Keratinocyte (primary cell): ENCODE measurements around the gene PCSK2. TPM values are rescaled to one million over a fixed set of nuclear protein-coding genes. Genes with fewer than 3 reads are reported as not detected.

Experiments used
- DNase-seq: peaks from one replicate; pipeline ENCODE4 v3.0.0-alpha.2; 2011; ENCODE audit warnings: low read depth, missing footprints, low spot score
- FAIRE-seq: peaks from 2 replicates; lab custom pipeline; 2011; peaks lifted over from hg19 to GRCh38; lab: Jason Lieb, UNC
- H2AFZ ChIP-seq: 2 replicates; pipeline ENCODE4 v1.6.0; 2012; ENCODE audit warnings: low read length, control low read depth, inconsistent platforms; ENCODE audit not compliant: control insufficient read depth
- H3K27ac ChIP-seq: 2 replicates; pipeline ENCODE4 v1.5.1; 2011; ENCODE audit warnings: low read length; ENCODE audit not compliant: control insufficient read depth, insufficient read depth
- H3K27me3 ChIP-seq: 3 replicates; pipeline ENCODE4 v1.6.0; 2011; ENCODE audit warnings: low read length; ENCODE audit not compliant: control insufficient read depth, insufficient read depth; ENCODE audit errors: extremely low read depth
- H3K36me3 ChIP-seq, 2 experiments: 2 replicates in 1 of 2; 3 replicates in 1 of 2; pipeline ENCODE4 v1.5.1; 2011; ENCODE audit warnings: low read length in 2 of 2, mild to moderate bottlenecking in 1 of 2; ENCODE audit not compliant: control insufficient read depth in 2 of 2, insufficient read depth in 2 of 2; ENCODE audit errors: extremely low read depth in 1 of 2
- H3K4me1 ChIP-seq: 3 replicates; pipeline ENCODE4 v1.5.1; 2011; ENCODE audit warnings: low read length; ENCODE audit not compliant: control insufficient read depth, insufficient read depth; ENCODE audit errors: extremely low read depth
- H3K4me2 ChIP-seq: 3 replicates; pipeline ENCODE4 v1.6.0; 2011; ENCODE audit warnings: low read depth, low read length; ENCODE audit not compliant: control insufficient read depth, insufficient read depth; ENCODE audit errors: extremely low read depth
- H3K4me3 ChIP-seq, 3 experiments: fragments of 200-600 bp in 1 of 3; sonication (generic) in 1 of 3; 2 replicates in 2 of 3; 3 replicates in 1 of 3; pipeline ENCODE4 v1.5.1; 2011 to 2016; ENCODE audit warnings: low read length in 3 of 3, mild to moderate bottlenecking in 3 of 3, control low read depth in 2 of 3, inconsistent platforms in 1 of 3, low read depth in 1 of 3, mixed read lengths in 1 of 3, mixed run types in 1 of 3, moderate library complexity in 1 of 3; ENCODE audit not compliant: control insufficient read depth in 2 of 3, insufficient read depth in 2 of 3; ENCODE audit errors: extremely low read depth in 1 of 3
- H3K79me2 ChIP-seq: 2 replicates; pipeline ENCODE4 v1.6.0; 2012; ENCODE audit warnings: low read length; ENCODE audit not compliant: control insufficient read depth, insufficient read depth
- H3K9ac ChIP-seq: 3 replicates; pipeline ENCODE4 v1.6.0; 2011; ENCODE audit warnings: low read length; ENCODE audit not compliant: control insufficient read depth, insufficient read depth; ENCODE audit errors: extremely low read depth
- H3K9me1 ChIP-seq: 3 replicates; pipeline ENCODE4 v1.6.0; 2011; ENCODE audit warnings: low read length; ENCODE audit not compliant: control insufficient read depth, insufficient read depth; ENCODE audit errors: extremely low read depth
- H3K9me3 ChIP-seq: 2 replicates; pipeline ENCODE4 v1.5.1; 2012; ENCODE audit warnings: low read depth, low read length; ENCODE audit not compliant: control insufficient read depth
- H4K20me1 ChIP-seq: 3 replicates; pipeline ENCODE4 v1.6.0; 2011; ENCODE audit warnings: low read length; ENCODE audit not compliant: control insufficient read depth, insufficient read depth; ENCODE audit errors: extremely low read depth
- CTCF ChIP-seq, 3 experiments: IDR thresholded peaks in 1 of 3; conservative IDR thresholded peaks in 1 of 3; optimal IDR thresholded peaks in 1 of 3; 2 replicates in 2 of 3; 3 replicates in 1 of 3; pipeline versions ENCODE3 to v1.5.1; 2011; ENCODE audit warnings: low read length in 3 of 3, mild to moderate bottlenecking in 3 of 3, moderate library complexity in 2 of 3, control low read depth in 1 of 3, inconsistent platforms in 1 of 3; ENCODE audit not compliant: insufficient read depth in 2 of 3; ENCODE audit errors: extremely low read depth in 1 of 3
- EZH2 ChIP-seq: IDR thresholded peaks from one replicate; pipeline ENCODE4 v1.6.1; 2012; ENCODE audit warnings: inconsistent platforms, mild to moderate bottlenecking, low read length, moderate library complexity
- dilution Hi-C: fragments of 300-500 bp; cut with MboI; formaldehyde crosslinking; loops from one replicate; pipeline ENCODE4 v1.7.0; 2020; ENCODE audit warnings: low sequenced_read_pairs; ENCODE audit not compliant: extremely low pct_ligation_motif_present
- polyA plus RNA-seq, 5 experiments: library from polyadenylated mRNA; depleted of rRNA in 3 of 5; stranded (reverse) in 3 of 5; stranded (forward) in 1 of 5; unstranded in 1 of 5; fragments of >200 nt; gene quantifications; 1 replicate in 1 of 5; 2 replicates in 3 of 5; 3 replicates in 1 of 5; pipeline versions ENCODE4 v1.2.1 to v1.2.3, GENCODE V29; 2011 to 2012; ENCODE audit warnings: missing spikeins in 2 of 5, low read depth in 1 of 5, low replicate concordance in 1 of 5

PCSK2 gene
- polyA plus RNA-seq, 1 donor (not counting 4 experiments of a cell fraction or from before 2014, with no cell fraction given), result not detected

GRCh38 chr20:17419479-17420041 lies 192.7 kb downstream of the PCSK2 start:
- TF ChIP-seq EZH2 (no peak), CTCF (optimal IDR thresholded peaks at IDR 0.05 in 1 of 3, IDR thresholded peaks at IDR 0.05 in 1 of 3, conservative IDR thresholded peaks at IDR 0.05 in 1 of 3; ENCODE audit: extremely low read depth in 1 of 3, insufficient read depth in 2 of 3, low read length in 3 of 3) (no peak)
- Histone ChIP-seq H3K9ac (no peak overlapping the region), H4K20me1 (no peaks in the 10 kb centered on the region), H3K79me2 (no peaks in the 10 kb centered on the region), H3K36me3 (no peaks in the 10 kb centered on the region), H3K27me3 (no peaks in the 10 kb centered on the region), H3K4me1 (no peaks in the 10 kb centered on the region), H3K9me3 (no peaks in the 10 kb centered on the region), H2AFZ (no peak overlapping the region), H3K4me2 (no peak overlapping the region), H3K9me1 (no peaks in the 10 kb centered on the region), H3K4me3 (no peak overlapping the region), H3K27ac (no peak overlapping the region)
- DNase-seq (no peak), FAIRE-seq (no peak)
- dilution Hi-C loops, result no loop called here

- H2AFZ ChIP-seq, result no peak overlapping the region
- dilution Hi-C loops, result no loop called here
- H3K4me3 ChIP-seq, result no peak overlapping the region
- no peaks in the 10 kb centered on the region for H3K36me3 ChIP-seq
- H3K9ac ChIP-seq, result no peak overlapping the region
- no peaks in the 10 kb centered on the region for H3K79me2 ChIP-seq
- H3K4me1 ChIP-seq, result no peaks in the 10 kb centered on the region
- TF ChIP-seq EZH2 (no peak), CTCF (optimal IDR thresholded peaks at IDR 0.05 in 1 of 3, IDR thresholded peaks at IDR 0.05 in 1 of 3, conservative IDR thresholded peaks at IDR 0.05 in 1 of 3; ENCODE audit: extremely low read depth in 1 of 3, insufficient read depth in 2 of 3, low read length in 3 of 3) (no peak)
- no peak overlapping the region for H3K27ac ChIP-seq
- no peak for DNase-seq
- H3K4me2 ChIP-seq, result no peak overlapping the region
- H3K9me1 ChIP-seq, result no peaks in the 10 kb centered on the region
- no peaks in the 10 kb centered on the region for H4K20me1 ChIP-seq
- H3K27me3 ChIP-seq, result no peaks in the 10 kb centered on the region
- FAIRE-seq, result no peak
- H3K9me3 ChIP-seq, result no peaks in the 10 kb centered on the region
These were observed 194.7 kb downstream of the PCSK2 start for GRCh38 chr20:17421493-17421892.
